Upper lobe of right lung (tissue), 1 donor: ENCODE measurements around the gene FAM111A. TPM values are rescaled to one million over a fixed set of nuclear protein-coding genes. Genes with fewer than 3 reads are reported as not detected.

Source experiments
- ATAC-seq: fragments of 200-7000 bp; cut with Tn5 transposase; one replicate; pipeline ENCODE4 v1.9.1; 2020; ENCODE audit warnings: mild to moderate bottlenecking, moderate library complexity
- DNase-seq: peaks from one replicate; pipeline ENCODE4 v3.0.0-alpha.2; 2020
- H3K27ac ChIP-seq: fragments of 200-600 bp; one replicate; pipeline ENCODE4 v1.8.0; 2022
- H3K27me3 ChIP-seq: fragments of 200-600 bp; one replicate; pipeline ENCODE4 v1.8.0; 2022; ENCODE audit warnings: mild to moderate bottlenecking
- H3K36me3 ChIP-seq: fragments of 200-600 bp; one replicate; pipeline ENCODE4 v1.8.0; 2022
- H3K4me1 ChIP-seq: fragments of 200-600 bp; one replicate; pipeline ENCODE4 v1.8.0; 2022
- H3K4me3 ChIP-seq: fragments of 200-600 bp; one replicate; pipeline ENCODE4 v1.8.0; 2022; ENCODE audit warnings: mild to moderate bottlenecking
- H3K9me3 ChIP-seq: fragments of 200-600 bp; one replicate; pipeline ENCODE4 v1.8.0; 2022
- CTCF ChIP-seq: fragments of 200-600 bp; IDR thresholded peaks from one replicate; pipeline ENCODE4 v1.8.0; 2022; ENCODE audit warnings: antibody characterized with exemption
- intact Hi-C: fragments of 100-400 bp; cut with DNase I; formaldehyde crosslinking; loops from one replicate; pipeline ENCODE4 v1.11.0; 2022
- total RNA-seq: library from RNA; stranded (reverse); fragmentation: NEBNext Ultra II Directional; extraction: Animal tissue kit (Norgen Biotek cat#: 25700); gene quantifications from one replicate; pipeline ENCODE4 v1.2.1, GENCODE V29; 2021
- donor health status: DM: no; HTN: yes; CAD: no; lungs with severe emphysema.

Gene FAM111A
- total RNA-seq, 1 donor from 2014 or later = 60.9 TPM

- peaks cover 20% of the 10 kb centered on the region for H3K36me3 ChIP-seq
- H3K4me1 ChIP-seq = peaks cover 73% of the 10 kb centered on the region
- H3K4me3 ChIP-seq = no peak overlapping the region
- ATAC-seq (peak; percentile 56), DNase-seq (peak; percentile 76)
- H3K9me3 ChIP-seq = no peaks in the 10 kb centered on the region
- peak overlapping the region; percentile 20 for H3K27ac ChIP-seq
- H3K27me3 ChIP-seq = no peaks in the 10 kb centered on the region
- TF ChIP-seq CTCF = no peak
- intact Hi-C loops = no loop called here
These were observed 44.9 kb downstream of the FAM111A start for GRCh38 chr11:59187587-59187986.

- Histone ChIP-seq H3K27ac (peak overlapping the region; percentile 49), H3K36me3 (peaks cover 29% of the 10 kb centered on the region), H3K4me1 (peaks cover 71% of the 10 kb centered on the region), H3K4me3 (no peak overlapping the region), H3K9me3 (no peaks in the 10 kb centered on the region), H3K27me3 (no peaks in the 10 kb centered on the region)
- no peak for DNase-seq
- intact Hi-C loops = no loop called here
- ATAC-seq = peak; percentile 40
- no peak for TF ChIP-seq CTCF
These were observed 46.3 kb downstream of the FAM111A start for GRCh38 chr11:59188954-59189353.

GRCh38 chr11:59189986-59190385 is 47.3 kb downstream of the FAM111A start:
- intact Hi-C loops = no loop called here
- Histone ChIP-seq H3K9me3 (no peaks in the 10 kb centered on the region), H3K36me3 (peaks cover 40% of the 10 kb centered on the region), H3K4me1 (peaks cover 61% of the 10 kb centered on the region), H3K4me3 (no peak overlapping the region), H3K27me3 (no peaks in the 10 kb centered on the region), H3K27ac (peak overlapping the region; percentile 49)
- DNase-seq (no peak), ATAC-seq (peak; percentile 34)
- TF ChIP-seq CTCF = no peak

GRCh38 chr11:59191095-59191494 is 48.4 kb downstream of the FAM111A start:
- Histone ChIP-seq H3K27ac (peak overlapping the region; percentile 38), H3K27me3 (no peaks in the 10 kb centered on the region), H3K9me3 (no peaks in the 10 kb centered on the region), H3K4me3 (no peak overlapping the region), H3K36me3 (peaks cover 51% of the 10 kb centered on the region), H3K4me1 (peaks cover 51% of the 10 kb centered on the region)
- no peak for TF ChIP-seq CTCF
- ATAC-seq (no peak), DNase-seq (no peak)
- intact Hi-C loops = no loop called here

- Histone ChIP-seq H3K27me3 (no peaks in the 10 kb centered on the region), H3K36me3 (peaks cover 57% of the 10 kb centered on the region), H3K9me3 (no peaks in the 10 kb centered on the region), H3K4me1 (peaks cover 43% of the 10 kb centered on the region), H3K4me3 (peak overlapping the region; percentile 14), H3K27ac (peak overlapping the region; percentile 38)
- intact Hi-C loops = no loop called here
- no peak for TF ChIP-seq CTCF
- peak; percentile 74 for ATAC-seq
- DNase-seq = peak; percentile 69
These were observed 49.2 kb downstream of the FAM111A start for GRCh38 chr11:59191890-59192289.

- Histone ChIP-seq H3K4me1 (peaks cover 42% of the 10 kb centered on the region), H3K4me3 (peak overlapping the region; percentile 32), H3K27me3 (no peaks in the 10 kb centered on the region), H3K9me3 (no peaks in the 10 kb centered on the region), H3K27ac (peak overlapping the region; percentile 38), H3K36me3 (peaks cover 60% of the 10 kb centered on the region)
- no peak for DNase-seq
- ATAC-seq = peak; percentile 3
- intact Hi-C loops = no loop called here
- no peak for TF ChIP-seq CTCF
These were observed 49.9 kb downstream of the FAM111A start for GRCh38 chr11:59192446-59193020.
